Kidney (tissue), 14 donors: ENCODE results near the gene TRIM44. TPM values are rescaled to one million over a fixed set of nuclear protein-coding genes. Genes with fewer than 3 reads are reported as not detected.

ENCODE experiments used
- DNase-seq, 5 donors: peaks; one replicate each; pipeline ENCODE4 v3.0.0-alpha.2; 2013 to 2020
- FAIRE-seq: peaks from 2 replicates; lab custom pipeline; 2012; peaks lifted over from hg19 to GRCh38; lab: Jason Lieb, UNC
- H3K27ac ChIP-seq, 2 donors: one replicate each; pipeline ENCODE4 v1.7.0; 2013; ENCODE audit warnings: low read depth in 2 of 2, low read length in 2 of 2, inconsistent platforms in 1 of 2
- H3K27me3 ChIP-seq: one replicate; pipeline ENCODE4 v1.7.1; 2013; ENCODE audit warnings: low read length, inconsistent platforms; ENCODE audit not compliant: control insufficient read depth, insufficient read depth
- H3K36me3 ChIP-seq, 3 donors: one replicate each; pipeline versions ENCODE4 v1.7.0 to v1.7.1; 2013; ENCODE audit warnings: low read length in 3 of 3, control low read depth in 1 of 3, inconsistent platforms in 1 of 3; ENCODE audit not compliant: insufficient read depth in 3 of 3, control insufficient read depth in 2 of 3
- H3K4me1 ChIP-seq, 3 donors: one replicate each; pipeline versions ENCODE4 v1.7.0 to v1.7.1; 2013; ENCODE audit warnings: low read length in 3 of 3, inconsistent platforms in 1 of 3, low read depth in 1 of 3; ENCODE audit not compliant: control insufficient read depth in 2 of 3, insufficient read depth in 2 of 3
- H3K4me3 ChIP-seq, 3 donors: one replicate each; pipeline versions ENCODE4 v1.7.0 to v1.8.1; 2013; ENCODE audit warnings: low read length in 3 of 3, control low read depth in 1 of 3, inconsistent platforms in 1 of 3
- H3K9ac ChIP-seq, 3 donors: one replicate each; pipeline versions ENCODE4 v1.7.0 to v1.7.1; 2013; ENCODE audit warnings: low read length in 3 of 3, control low read depth in 1 of 3, inconsistent platforms in 1 of 3
- H3K9me3 ChIP-seq, 3 donors: one replicate each; pipeline versions ENCODE4 v1.7.0 to v1.7.1; 2013; ENCODE audit warnings: low read length in 3 of 3, control low read depth in 1 of 3, inconsistent platforms in 1 of 3; ENCODE audit not compliant: control insufficient read depth in 2 of 3, insufficient read depth in 1 of 3
- intact Hi-C: fragments of 100-400 bp; cut with DNase I; formaldehyde crosslinking; loops from one replicate; pipeline ENCODE4 v1.11.1; 2022
- polyA plus RNA-seq: library from polyadenylated mRNA; stranded (reverse); fragments of 350-450 nt; fragmentation: Illumina TruSeq; extraction: RNeasy Lipid Tissue Mini Kit (QIAGEN cat#74804); gene quantifications from one replicate; pipeline ENCODE4 v1.2.3, GENCODE V29; 2014; ENCODE audit warnings: low read depth, low replicate concordance; ENCODE audit not compliant: insufficient read depth
- total RNA-seq: library from RNA; stranded (reverse); fragmentation: NEBNext Ultra II Directional; extraction: Animal tissue kit (Norgen Biotek cat#: 25700); gene quantifications from one replicate; pipeline ENCODE4 v1.2.1, GENCODE V29; 2021
- TF ChIP-seq, protein P1 (sequence below): IDR thresholded peaks from 3 replicates; pipeline ENCODE4 v1.5.1; 2012; ENCODE audit warnings: mild to moderate bottlenecking, moderate library complexity, borderline replicate concordance; ENCODE audit not compliant: insufficient read depth; ENCODE audit errors: extremely low read depth
- donor health status: control.
- donor health status: control.
- donor health status: control.
- donor health status: control.
- donor health status: control.
- donor health status: DM: yes; HTN: yes; CAD: no.
- donor health status: Normal renal cell carcinoma (clear cell type).

TRIM44 gene
- total and polyA plus RNA-seq, 2 donors from 2014 or later, result 14.5 to 88.9 TPM

- H3K9ac ChIP-seq, result no peak overlapping the region
- TF ChIP-seq, protein P1, sequence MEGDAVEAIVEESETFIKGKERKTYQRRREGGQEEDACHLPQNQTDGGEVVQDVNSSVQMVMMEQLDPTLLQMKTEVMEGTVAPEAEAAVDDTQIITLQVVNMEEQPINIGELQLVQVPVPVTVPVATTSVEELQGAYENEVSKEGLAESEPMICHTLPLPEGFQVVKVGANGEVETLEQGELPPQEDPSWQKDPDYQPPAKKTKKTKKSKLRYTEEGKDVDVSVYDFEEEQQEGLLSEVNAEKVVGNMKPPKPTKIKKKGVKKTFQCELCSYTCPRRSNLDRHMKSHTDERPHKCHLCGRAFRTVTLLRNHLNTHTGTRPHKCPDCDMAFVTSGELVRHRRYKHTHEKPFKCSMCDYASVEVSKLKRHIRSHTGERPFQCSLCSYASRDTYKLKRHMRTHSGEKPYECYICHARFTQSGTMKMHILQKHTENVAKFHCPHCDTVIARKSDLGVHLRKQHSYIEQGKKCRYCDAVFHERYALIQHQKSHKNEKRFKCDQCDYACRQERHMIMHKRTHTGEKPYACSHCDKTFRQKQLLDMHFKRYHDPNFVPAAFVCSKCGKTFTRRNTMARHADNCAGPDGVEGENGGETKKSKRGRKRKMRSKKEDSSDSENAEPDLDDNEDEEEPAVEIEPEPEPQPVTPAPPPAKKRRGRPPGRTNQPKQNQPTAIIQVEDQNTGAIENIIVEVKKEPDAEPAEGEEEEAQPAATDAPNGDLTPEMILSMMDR, result no peak
- H3K4me1 ChIP-seq, result no peaks in the 10 kb centered on the region
- intact Hi-C loops, result no loop called here
- H3K27me3 ChIP-seq, result no peaks in the 10 kb centered on the region
- H3K9me3 ChIP-seq, result no peaks in the 10 kb centered on the region
- FAIRE-seq, result no peak
- H3K27ac ChIP-seq, result no peak overlapping the region
- H3K36me3 ChIP-seq, result no peaks in the 10 kb centered on the region
- no peak overlapping the region for H3K4me3 ChIP-seq
- no peak for DNase-seq
Measured at GRCh38 chr11:35847473-35847872, 184.9 kb downstream of the TRIM44 start.

- intact Hi-C loops, result no loop called here
- no peaks in the 10 kb centered on the region for H3K4me1 ChIP-seq
- DNase-seq (no peak), FAIRE-seq (no peak)
- no peak overlapping the region for H3K27ac ChIP-seq
- no peak overlapping the region for H3K9ac ChIP-seq
- no peaks in the 10 kb centered on the region for H3K36me3 ChIP-seq
- TF ChIP-seq, protein P1, result no peak
- H3K9me3 ChIP-seq, result no peaks in the 10 kb centered on the region
- no peak overlapping the region for H3K4me3 ChIP-seq
- H3K27me3 ChIP-seq, result no peaks in the 10 kb centered on the region
Measured at GRCh38 chr11:35848616-35849015, 186.0 kb downstream of the TRIM44 start.

DNA sequence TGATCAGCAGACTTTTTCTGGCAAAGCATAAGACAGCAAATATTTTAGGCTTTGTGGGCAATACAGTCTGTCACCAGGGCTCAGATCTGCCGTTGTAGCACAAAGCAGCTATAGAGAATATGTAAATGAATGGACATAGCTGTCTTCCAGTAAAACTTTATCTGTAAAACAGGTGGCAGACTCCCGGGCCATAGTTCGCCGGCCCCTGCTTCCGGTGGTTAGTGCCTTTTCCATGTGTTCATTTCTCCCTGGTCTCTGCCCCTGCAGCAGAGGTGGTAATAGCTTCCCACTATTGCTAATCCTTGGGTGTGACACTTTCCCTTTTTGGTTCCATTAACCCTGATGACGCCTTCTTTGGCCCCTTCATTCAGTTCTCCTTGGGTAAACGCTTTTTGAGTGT lies 187.6 kb downstream of the TRIM44 start:
- intact Hi-C loops, result no loop called here
- H3K4me1 ChIP-seq, result no peaks in the 10 kb centered on the region
- TF ChIP-seq, protein P1, result no peak
- no peak overlapping the region for H3K9ac ChIP-seq
- no peaks in the 10 kb centered on the region for H3K36me3 ChIP-seq
- H3K27ac ChIP-seq, result no peak overlapping the region
- no peak for DNase-seq
- no peaks in the 10 kb centered on the region for H3K9me3 ChIP-seq
- H3K4me3 ChIP-seq, result no peak overlapping the region
- FAIRE-seq, result no peak
- H3K27me3 ChIP-seq, result no peaks in the 10 kb centered on the region

- Histone ChIP-seq H3K9ac (no peak overlapping the region), H3K9me3 (no peaks in the 10 kb centered on the region), H3K4me3 (no peak overlapping the region), H3K4me1 (no peaks in the 10 kb centered on the region), H3K27me3 (no peaks in the 10 kb centered on the region), H3K27ac (no peak overlapping the region), H3K36me3 (no peaks in the 10 kb centered on the region)
- TF ChIP-seq, protein P1, result no peak
- FAIRE-seq, result no peak
- DNase-seq, result no peak
- intact Hi-C loops, result no loop called here
Measured at GRCh38 chr11:35851342-35851741, 188.8 kb downstream of the TRIM44 start.
